Measurements from ENCODE around the gene SHISA7.

DNA sequence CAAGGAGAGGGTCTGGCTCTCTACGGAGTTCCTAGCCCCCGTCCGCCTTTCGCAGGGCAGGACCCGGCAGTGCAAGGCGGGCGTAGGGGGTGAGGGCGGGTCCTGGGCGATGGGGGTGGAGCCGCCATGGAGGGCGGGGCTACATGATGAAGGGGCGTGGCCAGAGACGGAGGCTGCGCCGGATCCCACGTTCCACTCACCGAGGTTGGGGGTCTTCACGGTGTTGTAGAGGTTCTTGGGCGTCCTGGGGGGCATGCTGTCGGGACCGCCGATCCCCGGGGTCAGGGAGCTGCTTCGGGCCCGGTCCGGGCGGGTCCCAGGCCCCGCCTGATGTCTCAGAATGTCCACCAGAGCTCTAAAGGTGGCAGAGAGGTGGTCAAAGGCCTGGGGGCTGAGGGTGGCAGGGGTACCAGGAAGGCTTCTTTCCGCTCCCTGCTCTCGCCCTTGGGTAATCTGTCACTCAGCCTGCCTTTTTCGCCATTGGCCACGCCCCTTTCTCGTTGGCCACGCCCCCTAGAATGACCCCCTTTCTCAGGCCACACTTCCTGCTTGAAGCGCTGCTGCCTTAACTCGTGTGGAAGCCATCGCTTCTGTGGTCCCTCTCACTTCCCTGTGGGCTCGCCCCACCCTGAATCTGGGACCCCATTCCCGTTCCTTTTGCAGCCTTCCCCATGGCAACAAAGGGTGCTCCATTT is 2.5 kb downstream of the SHISA7 start:
- TF ChIP-seq, protein P1, sequence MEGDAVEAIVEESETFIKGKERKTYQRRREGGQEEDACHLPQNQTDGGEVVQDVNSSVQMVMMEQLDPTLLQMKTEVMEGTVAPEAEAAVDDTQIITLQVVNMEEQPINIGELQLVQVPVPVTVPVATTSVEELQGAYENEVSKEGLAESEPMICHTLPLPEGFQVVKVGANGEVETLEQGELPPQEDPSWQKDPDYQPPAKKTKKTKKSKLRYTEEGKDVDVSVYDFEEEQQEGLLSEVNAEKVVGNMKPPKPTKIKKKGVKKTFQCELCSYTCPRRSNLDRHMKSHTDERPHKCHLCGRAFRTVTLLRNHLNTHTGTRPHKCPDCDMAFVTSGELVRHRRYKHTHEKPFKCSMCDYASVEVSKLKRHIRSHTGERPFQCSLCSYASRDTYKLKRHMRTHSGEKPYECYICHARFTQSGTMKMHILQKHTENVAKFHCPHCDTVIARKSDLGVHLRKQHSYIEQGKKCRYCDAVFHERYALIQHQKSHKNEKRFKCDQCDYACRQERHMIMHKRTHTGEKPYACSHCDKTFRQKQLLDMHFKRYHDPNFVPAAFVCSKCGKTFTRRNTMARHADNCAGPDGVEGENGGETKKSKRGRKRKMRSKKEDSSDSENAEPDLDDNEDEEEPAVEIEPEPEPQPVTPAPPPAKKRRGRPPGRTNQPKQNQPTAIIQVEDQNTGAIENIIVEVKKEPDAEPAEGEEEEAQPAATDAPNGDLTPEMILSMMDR (IDR thresholded peaks at IDR 0.05; ENCODE audit: insufficient read depth, low read length), result no peak
- TF ChIP-seq SPI1 (IDR thresholded peaks at IDR 0.05; ENCODE audit: borderline replicate concordance, low read depth) (no peak), POLR2AphosphoS5 (IDR thresholded peaks at IDR 0.05; ENCODE audit: low read depth) (no peak), GABPA (IDR thresholded peaks at IDR 0.05; ENCODE audit: low read depth) (no peak)
- TF ChIP-seq, protein P2, sequence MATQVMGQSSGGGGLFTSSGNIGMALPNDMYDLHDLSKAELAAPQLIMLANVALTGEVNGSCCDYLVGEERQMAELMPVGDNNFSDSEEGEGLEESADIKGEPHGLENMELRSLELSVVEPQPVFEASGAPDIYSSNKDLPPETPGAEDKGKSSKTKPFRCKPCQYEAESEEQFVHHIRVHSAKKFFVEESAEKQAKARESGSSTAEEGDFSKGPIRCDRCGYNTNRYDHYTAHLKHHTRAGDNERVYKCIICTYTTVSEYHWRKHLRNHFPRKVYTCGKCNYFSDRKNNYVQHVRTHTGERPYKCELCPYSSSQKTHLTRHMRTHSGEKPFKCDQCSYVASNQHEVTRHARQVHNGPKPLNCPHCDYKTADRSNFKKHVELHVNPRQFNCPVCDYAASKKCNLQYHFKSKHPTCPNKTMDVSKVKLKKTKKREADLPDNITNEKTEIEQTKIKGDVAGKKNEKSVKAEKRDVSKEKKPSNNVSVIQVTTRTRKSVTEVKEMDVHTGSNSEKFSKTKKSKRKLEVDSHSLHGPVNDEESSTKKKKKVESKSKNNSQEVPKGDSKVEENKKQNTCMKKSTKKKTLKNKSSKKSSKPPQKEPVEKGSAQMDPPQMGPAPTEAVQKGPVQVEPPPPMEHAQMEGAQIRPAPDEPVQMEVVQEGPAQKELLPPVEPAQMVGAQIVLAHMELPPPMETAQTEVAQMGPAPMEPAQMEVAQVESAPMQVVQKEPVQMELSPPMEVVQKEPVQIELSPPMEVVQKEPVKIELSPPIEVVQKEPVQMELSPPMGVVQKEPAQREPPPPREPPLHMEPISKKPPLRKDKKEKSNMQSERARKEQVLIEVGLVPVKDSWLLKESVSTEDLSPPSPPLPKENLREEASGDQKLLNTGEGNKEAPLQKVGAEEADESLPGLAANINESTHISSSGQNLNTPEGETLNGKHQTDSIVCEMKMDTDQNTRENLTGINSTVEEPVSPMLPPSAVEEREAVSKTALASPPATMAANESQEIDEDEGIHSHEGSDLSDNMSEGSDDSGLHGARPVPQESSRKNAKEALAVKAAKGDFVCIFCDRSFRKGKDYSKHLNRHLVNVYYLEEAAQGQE (IDR thresholded peaks at IDR 0.05; ENCODE audit: insufficient replicate concordance, low read depth), result no peak
